GM12878 (cell line): Measurements from ENCODE around the gene HSPE1. TPM values are rescaled to one million over a fixed set of nuclear protein-coding genes. Genes with fewer than 3 reads are reported as not detected.

Experiments used
- ATAC-seq: fragments of 200-7000 bp; cut with Tn5 transposase; 3 replicates; pipeline ENCODE4 v1.9.1; 2020; ENCODE audit warnings: mild to moderate bottlenecking, moderate library complexity
- BruUV-seq: library from RNA; stranded (reverse); fragments of 400-500 nt; replicated peaks from 2 replicates; lab custom pipeline; 2021; lab: Mats Ljungman, UMichigan
- CTCF ChIA-PET: fragments of 300-600 bp; sonication (Branson Sonifier 250); formaldehyde crosslinking; extraction: SDS; loops from one replicate; lab custom pipeline; 2021; ENCODE audit warnings: inconsistent platforms; lab: Yijun Ruan, JAX
- POLR2A ChIA-PET: fragments of 350-600 bp; formaldehyde crosslinking; extraction: SDS; loops from one replicate; lab custom pipeline; 2021; ENCODE audit warnings: inconsistent platforms; lab: Charles Lee
- RAD21 ChIA-PET: fragments of 300-600 bp; sonication (Branson Sonifier 250); formaldehyde crosslinking; loops from one replicate; lab custom pipeline; 2023; ENCODE audit warnings: antibody characterized with exemption; ENCODE audit not compliant: unreplicated experiment; lab: Charles Lee
- SMC1A ChIA-PET: fragments of 300-600 bp; sonication (Branson Sonifier 250); formaldehyde crosslinking; loops from one replicate; lab custom pipeline; 2023; ENCODE audit not compliant: unreplicated experiment, uncharacterized antibody; lab: Charles Lee
- DNase-seq: peaks from one replicate; pipeline ENCODE4 v3.0.0-alpha.2; 2011; ENCODE audit warnings: low read depth, low spot score
- FAIRE-seq: peaks from 3 replicates; lab custom pipeline; 2011; peaks lifted over from hg19 to GRCh38; lab: Jason Lieb, UNC
- H2AFZ ChIP-seq: 2 replicates; pipeline ENCODE4 v1.6.0; 2011; ENCODE audit warnings: low read depth, low read length, control low read depth; ENCODE audit not compliant: control insufficient read depth
- H3K27ac ChIP-seq: 2 replicates; pipeline ENCODE4 v1.5.1; 2011; ENCODE audit warnings: control low read depth; ENCODE audit not compliant: control insufficient read depth, insufficient read depth
- H3K27me3 ChIP-seq, 2 experiments: replicated peaks in 1 of 2; 2 replicates each; pipeline versions ENCODE4 v1.6.0 to v1.6.1; 2011; ENCODE audit warnings: low read length in 1 of 2; ENCODE audit not compliant: control insufficient read depth in 2 of 2, insufficient read depth in 2 of 2
- H3K36me3 ChIP-seq, 2 experiments: 2 replicates each; pipeline ENCODE4 v1.5.1; 2011; ENCODE audit warnings: low read length in 1 of 2; ENCODE audit not compliant: control insufficient read depth in 2 of 2, insufficient read depth in 2 of 2
- H3K4me1 ChIP-seq: 2 replicates; pipeline ENCODE4 v1.6.1; 2011; ENCODE audit warnings: mild to moderate bottlenecking, low read length, moderate library complexity, mixed read lengths; ENCODE audit not compliant: control insufficient read depth, insufficient read depth
- H3K4me2 ChIP-seq: 2 replicates; pipeline ENCODE4 v1.6.0; 2011; ENCODE audit warnings: control low read depth; ENCODE audit not compliant: control insufficient read depth, insufficient read depth
- H3K4me3 ChIP-seq: fragments of 200-600 bp; sonication (generic); 2 replicates; pipeline ENCODE4 v1.5.1; 2016
- H3K79me2 ChIP-seq: 2 replicates; pipeline ENCODE4 v1.6.0; 2011; ENCODE audit warnings: low read length; ENCODE audit not compliant: control insufficient read depth, insufficient read depth
- H3K9ac ChIP-seq: 2 replicates; pipeline ENCODE4 v1.8.0; 2011; ENCODE audit warnings: low read length, control low read depth, mixed read lengths; ENCODE audit not compliant: control insufficient read depth, insufficient read depth
- H3K9me3 ChIP-seq: replicated peaks from 3 replicates; pipeline ENCODE4 v1.5.1; 2011; ENCODE audit warnings: mild to moderate bottlenecking, low read length; ENCODE audit not compliant: control insufficient read depth, insufficient read depth
- H4K20me1 ChIP-seq: 2 replicates; pipeline ENCODE4 v1.6.0; 2011; ENCODE audit not compliant: control insufficient read depth, insufficient read depth
- BACH1 ChIP-seq: fragments of 450-650 bp; IDR thresholded peaks from 2 replicates; pipeline ENCODE4 v1.6.1; 2017; ENCODE audit warnings: mild to moderate bottlenecking, borderline replicate concordance
- CHD1 ChIP-seq: IDR thresholded peaks from 2 replicates; pipeline ENCODE4 v1.6.1; 2012; ENCODE audit warnings: low read depth, low read length, improper control_type of control experiment
- EGR1 ChIP-seq, 2 experiments: IDR thresholded peaks; 1 replicate in 1 of 2; 2 replicates in 1 of 2; pipeline ENCODE4 v1.6.1; 2011 to 2012; ENCODE audit warnings: low read depth in 2 of 2, low read length in 2 of 2, borderline replicate concordance in 1 of 2, mild to moderate bottlenecking in 1 of 2, moderate library complexity in 1 of 2
- HDAC6 ChIP-seq: fragments of 200-600 bp; sonication (generic); IDR thresholded peaks from one replicate; pipeline ENCODE4 v1.8.0; 2017; ENCODE audit warnings: antibody characterized with exemption; ENCODE audit not compliant: unreplicated experiment
- IRF4 ChIP-seq: IDR thresholded peaks from 2 replicates; pipeline ENCODE4 v1.6.1; 2011; ENCODE audit warnings: low read depth, low read length
- MAX ChIP-seq: IDR thresholded peaks from 2 replicates; pipeline ENCODE4 v1.6.1; 2012; ENCODE audit warnings: low read depth, low read length, improper control_type of control experiment
- MTA2 ChIP-seq: fragments of 450-650 bp; IDR thresholded peaks from 2 replicates; pipeline ENCODE4 v1.6.1; 2016; ENCODE audit warnings: low read depth, mild to moderate bottlenecking, moderate library complexity
- MXI1 ChIP-seq: fragments of 150-350 bp; IDR thresholded peaks from 2 replicates; pipeline ENCODE4 v1.6.1; 2011; ENCODE audit warnings: low read depth, mild to moderate bottlenecking, inconsistent platforms, low read length, improper control_type of control experiment
- NFYB ChIP-seq: IDR thresholded peaks from 2 replicates; pipeline ENCODE4 v1.6.1; 2011; ENCODE audit warnings: low read depth, mild to moderate bottlenecking, low read length, improper control_type of control experiment, moderate library complexity; ENCODE audit not compliant: insufficient read depth
- PKNOX1 ChIP-seq: fragments of 450-650 bp; IDR thresholded peaks from 2 replicates; pipeline ENCODE4 v1.6.1; 2016; ENCODE audit warnings: mild to moderate bottlenecking
- POLR2AphosphoS5 ChIP-seq: IDR thresholded peaks from 2 replicates; pipeline ENCODE4 v1.6.1; 2011; ENCODE audit warnings: mild to moderate bottlenecking, low read length, inconsistent platforms
- SMC3 ChIP-seq: IDR thresholded peaks from 2 replicates; pipeline ENCODE4 v1.6.1; 2011; ENCODE audit warnings: low read length, improper control_type of control experiment, borderline replicate concordance
- SRF ChIP-seq, 2 experiments: IDR thresholded peaks; 2 replicates each; pipeline ENCODE4 v1.6.1; 2011; ENCODE audit warnings: low read depth in 2 of 2, low read length in 2 of 2, mild to moderate bottlenecking in 1 of 2, moderate library complexity in 1 of 2
- TARDBP ChIP-seq: IDR thresholded peaks from 2 replicates; pipeline ENCODE4 v1.6.1; 2016; ENCODE audit warnings: borderline replicate concordance
- USF1 ChIP-seq: IDR thresholded peaks from 2 replicates; pipeline ENCODE4 v1.6.1; 2011; ENCODE audit warnings: borderline replicate concordance, low read depth, mild to moderate bottlenecking, moderate library complexity, mixed read lengths, low read length; ENCODE audit not compliant: insufficient read depth; ENCODE audit errors: extremely low read length
- ZNF384 ChIP-seq: IDR thresholded peaks from 2 replicates; pipeline ENCODE4 v1.6.1; 2012; ENCODE audit warnings: low read depth, mild to moderate bottlenecking, low read length, improper control_type of control experiment, borderline replicate concordance
- WGBS: methylation state at CpG from one replicate; pipeline ENCODE4 v1.1.6; 2016; ENCODE audit warnings: low lambda C conversion rate; ENCODE audit not compliant: insufficient replicate concordance, insufficient coverage; ENCODE audit errors: missing lambda C conversion rate; 5-methylcytosine and 5-hydroxymethylcytosine counted together
- in situ Hi-C: fragments of 300-500 bp; cut with MboI; formaldehyde crosslinking; loops from 9 replicates; pipeline ENCODE4 v1.14.3; 2018; ENCODE audit warnings: mixed read lengths
- intact Hi-C: fragments of 100-400 bp; cut with micrococcal nuclease; formaldehyde crosslinking; loops from one replicate; pipeline ENCODE4 v1.14.2; 2022; ENCODE audit not compliant: unreplicated experiment
- polyA plus RNA-seq, 11 experiments: library from polyadenylated mRNA; depleted of rRNA in 4 of 11; unstranded in 6 of 11; stranded (reverse) in 5 of 11; fragments of >200 nt; fragmentation: Nextera tagmentation in 4 of 11; fragmentation: Illumina TruSeq in 1 of 11; extraction: Ambion mirVana in 4 of 11; extraction: Trizol in 1 of 11; gene quantifications; 1 replicate in 1 of 11; 2 replicates in 10 of 11; pipeline versions ENCODE4 v1.2.1 to v1.2.3, GENCODE V29; 2011 to 2016; ENCODE audit warnings: inconsistent platforms in 2 of 11, missing spikeins in 2 of 11, low read depth in 1 of 11
- total RNA-seq, 4 experiments: library from RNA; depleted of rRNA in 3 of 4; stranded (reverse); fragments of >200 nt in 3 of 4; fragmentation: Illumina TruSeq in 1 of 4; extraction: Trizol in 1 of 4; gene quantifications; 2 replicates each; pipeline versions ENCODE4 v1.2.1 to v1.2.3, GENCODE V29; 2013 to 2021

The HSPE1 gene
- total and polyA plus RNA-seq, 10 of the 15 experiments (the other 5 are each of a cell fraction or from before 2014, with no cell fraction given): 180 to 1,096 (median 505) TPM

- H2AFZ ChIP-seq: no peak overlapping the region
Measured at GRCh38 chr2:197539734-197540133, 39.6 kb downstream of the HSPE1 start.

GRCh38 chr2:197543206-197543605, 43.0 kb downstream of the HSPE1 start:
- Histone ChIP-seq H2AFZ (no peak overlapping the region), H3K9me3 (no peaks in the 10 kb centered on the region; the same call in 2 of the 3 replicates), H3K27ac (no peak overlapping the region), H3K79me2 (peaks cover 2% of the 10 kb centered on the region), H3K4me3 (no peak overlapping the region), H3K4me2 (no peak overlapping the region), H3K4me1 (no peaks in the 10 kb centered on the region), H3K36me3 (peaks cover 2 to 35% of the 10 kb centered on the region in 2 experiments), H3K9ac (no peak overlapping the region), H4K20me1 (no peaks in the 10 kb centered on the region), H3K27me3 (no peaks in the 10 kb centered on the region)
- intact Hi-C loops (no loop called here), in situ Hi-C loops (no loop called here)
- CTCF ChIA-PET: no interaction called here
- POLR2A ChIA-PET: no interaction called here
- RAD21 ChIA-PET: no interaction called here
- FAIRE-seq: no peak
- no TSS peak for BruUV-seq
- SMC1A ChIA-PET: interaction anchor here (1.0 to 1.3 kb wide), 2 partner anchors 13 to 56 kb away, joined by 3 read pairs; no protein-coding TSS in a partner anchor
- no peak for DNase-seq
- ATAC-seq: no peak
- WGBS: 90% methylated on average over 3 of the region's 3 CpGs
- TF ChIP-seq EGR1 (IDR thresholded peaks at IDR 0.05; ENCODE audit: borderline replicate concordance in 1 of 2, low read depth in 2 of 2, low read length in 2 of 2): no peak
- TF ChIP-seq IRF4: no peak
- no peak for TF ChIP-seq HDAC6
- TF ChIP-seq SMC3: no peak
- TF ChIP-seq USF1: no peak
- TF ChIP-seq MAX: no peak
- TF ChIP-seq MXI1: no peak
- TF ChIP-seq CHD1: no peak
- TF ChIP-seq TARDBP: no peak
- no peak for TF ChIP-seq NFYB
- no peak for TF ChIP-seq BACH1
- TF ChIP-seq SRF (IDR thresholded peaks at IDR 0.05; ENCODE audit: low read depth in 2 of 2, low read length in 2 of 2): no peak

More at GRCh38 chr2:197539734-197540133, 39.6 kb downstream of the HSPE1 start:
- in situ Hi-C loops (no loop called here), intact Hi-C loops (no loop called here)
- 0% methylated on average over 1 of the region's 1 CpG for WGBS
- POLR2A ChIA-PET: no interaction called here
- no peak overlapping the region for H3K27ac ChIP-seq
- H3K9me3 ChIP-seq: no peaks in the 10 kb centered on the region; the same call in 2 of the 3 replicates
- RAD21 ChIA-PET: interaction anchor here (1.6 kb wide), 1 partner anchor 41 kb away, joined by 3 read pairs; no protein-coding TSS in a partner anchor
- H3K9ac ChIP-seq: no peak overlapping the region
- no peak for DNase-seq
- FAIRE-seq: no peak
- no TSS peak for BruUV-seq
- H4K20me1 ChIP-seq: no peaks in the 10 kb centered on the region
- CTCF ChIA-PET: interaction anchor here (0.9 kb wide), 1 partner anchor 21 kb away, joined by 4 read pairs; no protein-coding TSS in a partner anchor
- peaks cover 5 to 40% of the 10 kb centered on the region in 2 experiments for H3K36me3 ChIP-seq
- TF ChIP-seq PKNOX1: no peak
- no peak for TF ChIP-seq ZNF384
- TF ChIP-seq POLR2AphosphoS5: no peak
- no peak for TF ChIP-seq MTA2
- TF ChIP-seq, all 136 proteins: peak for 0
- H3K4me1 ChIP-seq: no peaks in the 10 kb centered on the region
- H3K27me3 ChIP-seq: no peaks in the 10 kb centered on the region
- H3K79me2 ChIP-seq: peaks cover 4% of the 10 kb centered on the region
- H3K4me2 ChIP-seq: no peak overlapping the region
- ATAC-seq: no peak
- H3K4me3 ChIP-seq: no peak overlapping the region
- SMC1A ChIA-PET: interaction anchor here (1.0 to 1.8 kb wide), 3 partner anchors 9 to 81 kb away, joined by 3 to 6 read pairs (median 3); no protein-coding TSS in a partner anchor
